SK-N-MC (cell line): ENCODE measurements around the gene USP3.
A peak's percentile ranks its signal among the peaks of the same experiment; 100 is the strongest.

Experiments
- EZH2 ChIP-seq: fragments of 200-600 bp; sonication (generic); IDR thresholded peaks from one replicate; pipeline ENCODE4 v1.6.1; 2017; ENCODE audit warnings: antibody characterized with exemption
- FOXP2 ChIP-seq: optimal IDR thresholded peaks from 2 replicates; pipeline ENCODE3; 2011; ENCODE audit warnings: mild to moderate bottlenecking, moderate library complexity; ENCODE audit not compliant: insufficient read depth; ENCODE audit errors: extremely low read length, control extremely low read depth
- POLR2AphosphoS5 ChIP-seq: IDR thresholded peaks from 2 replicates; pipeline ENCODE4 v1.6.1; 2012; ENCODE audit warnings: mild to moderate bottlenecking, low read depth, low read length, borderline replicate concordance

DNA sequence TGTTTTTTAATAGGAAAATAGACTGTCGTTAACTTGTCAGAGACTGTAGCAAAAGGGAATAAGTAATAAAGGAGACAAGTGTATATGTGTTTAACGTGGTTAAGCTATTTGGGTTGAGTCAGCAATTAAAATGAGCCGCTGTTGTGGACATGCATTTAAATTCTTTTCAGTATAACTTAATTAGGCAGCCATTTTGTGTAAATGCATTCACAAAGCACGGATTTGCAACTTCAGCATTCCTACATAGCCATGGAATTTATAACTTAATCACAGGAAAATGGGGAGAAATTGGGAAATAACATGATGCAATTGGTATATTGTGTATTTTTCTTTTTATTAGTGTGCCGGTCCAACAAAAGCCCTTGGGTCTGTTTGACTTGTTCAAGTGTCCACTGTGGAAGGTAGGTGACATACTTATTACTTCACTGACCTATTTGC lies 27.9 kb downstream of the USP3 start:
- no peak for TF ChIP-seq EZH2
- TF ChIP-seq POLR2AphosphoS5, result peak; percentile 66
- peak; percentile 61 for TF ChIP-seq FOXP2
